Upper lobe of left lung (tissue), 6 donors: Measurements from ENCODE around the gene DELE1. TPM values are rescaled to one million over a fixed set of nuclear protein-coding genes. Genes with fewer than 3 reads are reported as not detected.
"Not testable (repeated sequence)": the region's sequence is repeated elsewhere in the genome, so short reads cannot be mapped to it uniquely, and the experiment has no call there.

Source experiments
- ATAC-seq, 2 donors: fragments of 200-7000 bp; cut with Tn5 transposase; one replicate each; pipeline ENCODE4 v1.9.1; 2022; ENCODE audit warnings: mild to moderate bottlenecking in 2 of 2, moderate library complexity in 2 of 2; ENCODE audit not compliant: low FRiP score in 2 of 2
- DNase-seq, 2 donors: peaks; one replicate each; pipeline ENCODE4 v3.0.0-alpha.2; 2019 to 2020
- H3K27ac ChIP-seq, 4 donors: fragments of 200-600 bp; sonication (generic); one replicate each; pipeline ENCODE4 v1.5.1; 2016 to 2019
- H3K27me3 ChIP-seq, 4 donors: fragments of 200-600 bp; sonication (generic); one replicate each; pipeline ENCODE4 v1.5.1; 2017 to 2019
- H3K36me3 ChIP-seq, 4 donors: fragments of 200-600 bp; sonication (generic); one replicate each; pipeline ENCODE4 v1.5.1; 2016 to 2019
- H3K4me1 ChIP-seq, 4 donors: fragments of 200-600 bp; sonication (generic); one replicate each; pipeline ENCODE4 v1.5.1; 2018 to 2019
- H3K4me3 ChIP-seq, 4 donors: fragments of 200-600 bp; sonication (generic); one replicate each; pipeline ENCODE4 v1.5.1; 2017 to 2019; ENCODE audit warnings: mild to moderate bottlenecking in 2 of 4, moderate library complexity in 1 of 4
- H3K9me3 ChIP-seq, 4 donors: fragments of 200-600 bp; sonication (generic); one replicate each; pipeline ENCODE4 v1.5.1; 2018 to 2019
- EP300 ChIP-seq, 4 donors: sonication (generic); formaldehyde crosslinking; IDR thresholded peaks; one replicate each; pipeline ENCODE4 v1.5.1; 2017; ENCODE audit warnings: antibody characterized with exemption in 4 of 4, control low read depth in 2 of 4
- POLR2A ChIP-seq, 4 donors: fragments of 450-650 bp; IDR thresholded peaks; one replicate each; pipeline ENCODE4 v1.5.1; 2016 to 2017; ENCODE audit warnings: antibody characterized with exemption in 4 of 4, mild to moderate bottlenecking in 2 of 4
- POLR2AphosphoS5 ChIP-seq, 2 donors: sonication (generic); formaldehyde crosslinking; IDR thresholded peaks; one replicate each; pipeline ENCODE4 v1.5.1; 2017; ENCODE audit warnings: antibody characterized with exemption in 2 of 2
- WGBS, 2 donors: methylation state at CpG; one replicate each; pipeline ENCODE4 v1.1.5; 2017 to 2018; 5-methylcytosine and 5-hydroxymethylcytosine counted together
- total RNA-seq, 6 donors: library from RNA; depleted of rRNA in 4 of 6; stranded (reverse); fragments of >200 nt in 4 of 6; gene quantifications; one replicate each; pipeline versions ENCODE4 v1.1.0 to v1.2.1, GENCODE V29; 2016 to 2021
- TF ChIP-seq, protein P1 (sequence below), 6 experiments: fragments of 450-650 bp in 4 of 6; fragments of 200-600 bp in 2 of 6; sonication (generic) in 2 of 6; IDR thresholded peaks; one replicate each; pipeline ENCODE4 v1.5.1; 2016 to 2019; ENCODE audit warnings: antibody characterized with exemption in 6 of 6
- donor health status: DM: no; HTN: no; CAD: no; lungs with moderate emphysema.
- donor health status: DM: no; HTN: yes; CAD: no; lungs with severe emphysema.

DELE1 gene
- total RNA-seq, 6 donors from 2014 or later = 59.4 to 151 (median 87.5) TPM

DNA sequence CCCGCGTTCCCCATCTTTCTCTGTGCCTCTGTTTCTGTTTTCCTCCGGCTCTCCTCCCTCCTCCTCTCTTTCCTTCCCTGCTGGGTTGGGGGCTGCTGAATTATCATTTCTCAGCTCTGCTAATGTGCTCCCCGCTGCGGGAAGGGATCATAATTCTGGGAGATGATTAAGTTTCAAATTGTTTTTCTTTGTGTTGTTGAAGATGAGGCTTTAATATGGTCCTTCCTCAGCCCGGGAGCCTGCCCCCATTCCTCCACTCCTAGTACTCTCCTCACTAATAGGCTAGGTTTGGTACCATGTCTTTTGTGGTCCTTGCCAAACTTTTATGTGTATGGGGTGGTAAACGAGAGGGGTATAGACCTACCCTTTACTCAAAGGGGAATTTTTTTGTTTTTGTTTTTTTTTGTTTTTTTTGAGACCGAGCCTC, 39.8 kb upstream of the DELE1 start:
- WGBS, 2 donors = 36 to 45% methylated on average over 8 of the region's 8 CpGs
- peaks cover 0 to 9% (median 3%) of the 10 kb centered on the region in 4 donors for H3K27me3 ChIP-seq

DNA sequence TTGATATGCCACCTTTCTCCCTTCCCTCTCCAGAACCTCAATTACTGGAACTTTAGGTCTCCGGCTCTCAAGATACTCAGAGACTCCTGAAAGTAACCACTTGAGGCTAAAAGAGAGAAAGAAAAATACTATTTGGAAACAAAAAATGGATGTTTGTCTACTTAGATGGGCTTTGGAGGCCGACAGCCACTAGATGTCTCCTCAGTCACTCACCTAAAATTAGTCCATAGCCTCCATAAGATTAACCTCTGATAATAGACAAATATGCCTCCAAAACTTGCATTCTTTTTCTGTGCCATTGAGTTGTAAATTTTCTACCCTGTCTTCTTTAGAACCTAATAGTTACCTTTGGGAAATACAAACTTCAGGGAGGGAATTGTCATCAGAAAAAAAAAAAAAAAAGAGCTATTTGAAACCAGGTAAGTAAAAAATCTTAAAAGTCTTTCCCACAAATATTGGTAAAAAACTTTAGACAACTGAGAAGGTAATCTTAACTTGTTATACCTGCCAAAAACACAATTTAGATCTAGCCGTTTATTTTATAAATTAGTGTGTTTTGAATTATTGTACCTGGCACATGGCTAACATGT, 34.3 kb upstream of the DELE1 start:
- H3K4me3 ChIP-seq = no peak overlapping the region
- no peaks in the 10 kb centered on the region for H3K4me1 ChIP-seq
- DNase-seq (no peak), ATAC-seq (no peak)
- H3K9me3 ChIP-seq = no peaks in the 10 kb centered on the region
- H3K27ac ChIP-seq = no peak overlapping the region
- H3K27me3 ChIP-seq = no peaks in the 10 kb centered on the region
- no peaks in the 10 kb centered on the region for H3K36me3 ChIP-seq
- TF ChIP-seq EP300 (IDR thresholded peaks at IDR 0.05) (no peak), POLR2A (IDR thresholded peaks at IDR 0.05) (no peak), POLR2AphosphoS5 (IDR thresholded peaks at IDR 0.05) (no peak)
- TF ChIP-seq, protein P1, sequence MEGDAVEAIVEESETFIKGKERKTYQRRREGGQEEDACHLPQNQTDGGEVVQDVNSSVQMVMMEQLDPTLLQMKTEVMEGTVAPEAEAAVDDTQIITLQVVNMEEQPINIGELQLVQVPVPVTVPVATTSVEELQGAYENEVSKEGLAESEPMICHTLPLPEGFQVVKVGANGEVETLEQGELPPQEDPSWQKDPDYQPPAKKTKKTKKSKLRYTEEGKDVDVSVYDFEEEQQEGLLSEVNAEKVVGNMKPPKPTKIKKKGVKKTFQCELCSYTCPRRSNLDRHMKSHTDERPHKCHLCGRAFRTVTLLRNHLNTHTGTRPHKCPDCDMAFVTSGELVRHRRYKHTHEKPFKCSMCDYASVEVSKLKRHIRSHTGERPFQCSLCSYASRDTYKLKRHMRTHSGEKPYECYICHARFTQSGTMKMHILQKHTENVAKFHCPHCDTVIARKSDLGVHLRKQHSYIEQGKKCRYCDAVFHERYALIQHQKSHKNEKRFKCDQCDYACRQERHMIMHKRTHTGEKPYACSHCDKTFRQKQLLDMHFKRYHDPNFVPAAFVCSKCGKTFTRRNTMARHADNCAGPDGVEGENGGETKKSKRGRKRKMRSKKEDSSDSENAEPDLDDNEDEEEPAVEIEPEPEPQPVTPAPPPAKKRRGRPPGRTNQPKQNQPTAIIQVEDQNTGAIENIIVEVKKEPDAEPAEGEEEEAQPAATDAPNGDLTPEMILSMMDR (IDR thresholded peaks at IDR 0.05) = no peak
- WGBS, 2 donors = 53 to 60% methylated on average over 3 of the region's 3 CpGs

More for the DNA sequence above, 39.8 kb upstream of the DELE1 start:
- H3K9me3 ChIP-seq = no peaks in the 10 kb centered on the region
- no peak overlapping the region for H3K27ac ChIP-seq
- no peak for ATAC-seq
- no peak for DNase-seq
- TF ChIP-seq POLR2AphosphoS5 (IDR thresholded peaks at IDR 0.05) = no peak
- no peak for TF ChIP-seq EP300 (IDR thresholded peaks at IDR 0.05)
- no peak for TF ChIP-seq POLR2A (IDR thresholded peaks at IDR 0.05)
- TF ChIP-seq, protein P1 (IDR thresholded peaks at IDR 0.05) = no peak
- no peak overlapping the region for H3K4me3 ChIP-seq
- no peaks in the 10 kb centered on the region for H3K36me3 ChIP-seq
- peaks cover 31 to 47% (median 36%) of the 10 kb centered on the region in 4 donors for H3K4me1 ChIP-seq

DNA sequence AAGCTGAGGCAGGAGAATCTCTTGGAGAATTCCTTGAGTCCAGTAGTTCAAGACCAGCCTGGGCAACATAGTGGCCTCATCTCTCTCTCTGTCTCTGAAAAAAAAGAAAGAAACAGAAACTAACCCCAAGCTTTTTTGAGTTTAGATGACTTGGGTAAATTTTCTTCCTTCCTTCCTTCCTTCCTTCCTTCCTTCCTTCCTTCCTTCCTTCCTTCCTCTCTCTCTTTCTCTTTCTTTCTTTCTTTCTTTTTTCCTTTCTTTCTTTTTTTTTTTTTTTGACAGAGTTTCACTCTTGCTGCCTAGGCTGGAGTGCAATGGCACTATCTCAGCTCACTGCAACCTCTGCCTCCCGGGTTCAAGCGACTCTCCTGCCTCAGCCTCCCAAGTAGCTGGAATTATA, 33.2 kb upstream of the DELE1 start:
- H3K27me3 ChIP-seq, H3K4me3 ChIP-seq, H3K4me1 ChIP-seq, DNase-seq, ATAC-seq, H3K36me3 ChIP-seq, H3K9me3 ChIP-seq, H3K27ac ChIP-seq: not testable (repeated sequence)
- WGBS, 2 donors = 75 to 83% methylated on average over 2 of the region's 2 CpGs

DNA sequence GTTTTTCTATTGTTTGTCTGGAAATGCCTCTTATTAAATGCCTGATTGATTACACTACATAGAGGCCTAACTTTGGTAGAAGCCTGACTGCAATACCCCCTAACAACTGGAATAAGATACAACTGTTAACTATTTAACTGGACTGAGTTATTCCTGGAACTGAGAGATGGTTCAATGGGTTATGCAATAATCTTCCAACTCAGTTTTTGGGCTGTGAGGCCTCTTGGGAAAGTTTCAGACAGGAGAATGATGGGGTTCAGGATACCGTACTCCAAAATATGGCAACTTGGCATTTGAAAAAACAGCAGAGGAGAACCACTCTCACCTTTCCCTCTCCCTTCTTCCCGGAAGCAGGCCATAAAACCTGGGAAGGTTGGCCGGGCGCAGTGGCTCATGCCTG, 26.2 kb upstream of the DELE1 start:
- ATAC-seq (no peak), DNase-seq (no peak)
- H3K9me3 ChIP-seq = no peaks in the 10 kb centered on the region
- no peak overlapping the region for H3K27ac ChIP-seq
- no peak for TF ChIP-seq POLR2AphosphoS5 (IDR thresholded peaks at IDR 0.05)
- TF ChIP-seq EP300 (IDR thresholded peaks at IDR 0.05) = no peak
- TF ChIP-seq POLR2A (IDR thresholded peaks at IDR 0.05) = no peak
- TF ChIP-seq, protein P1 (IDR thresholded peaks at IDR 0.05) = no peak
- H3K4me1 ChIP-seq = peaks cover 0 to 11% (median 5%) of the 10 kb centered on the region in 4 donors
- H3K27me3 ChIP-seq = no peaks in the 10 kb centered on the region
- WGBS, 2 donors = 92 to 95% methylated on average over 4 of the region's 4 CpGs
- H3K36me3 ChIP-seq = no peaks in the 10 kb centered on the region
- H3K4me3 ChIP-seq = no peak overlapping the region

DNA sequence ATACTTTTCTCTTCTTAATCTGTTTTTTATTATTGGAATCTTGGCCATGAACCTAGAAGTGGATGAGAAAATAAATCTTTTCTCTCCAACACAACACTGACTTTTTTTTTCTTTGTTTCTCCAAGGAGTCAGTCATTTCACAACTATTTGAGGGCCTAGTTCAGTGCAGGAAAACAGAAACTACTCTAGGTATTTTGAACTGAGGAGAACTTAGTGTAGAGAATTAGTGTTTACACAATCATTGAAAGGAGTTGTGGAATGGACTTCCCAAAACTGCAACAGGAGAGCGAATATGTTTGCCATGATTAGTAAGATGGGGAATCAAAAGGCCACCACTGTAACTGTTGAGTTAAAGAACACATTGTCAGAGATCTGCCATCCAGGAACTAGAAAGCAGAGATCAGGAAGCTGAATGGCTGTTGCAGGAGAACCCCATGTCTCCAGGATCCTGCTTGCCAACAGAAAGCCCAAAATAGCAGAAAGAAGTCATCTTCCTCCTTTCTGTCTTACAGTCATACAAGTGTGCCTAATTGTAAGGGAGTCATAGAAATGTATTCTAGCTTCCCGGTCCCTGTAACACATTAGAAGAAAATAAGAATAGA, 25.1 kb upstream of the DELE1 start:
- H3K27me3 ChIP-seq = no peaks in the 10 kb centered on the region
- TF ChIP-seq, protein P1 (IDR thresholded peaks at IDR 0.05) = no peak
- TF ChIP-seq POLR2AphosphoS5 (IDR thresholded peaks at IDR 0.05) = no peak
- no peak for TF ChIP-seq POLR2A (IDR thresholded peaks at IDR 0.05)
- no peak for TF ChIP-seq EP300 (IDR thresholded peaks at IDR 0.05)
- no peaks in the 10 kb centered on the region for H3K36me3 ChIP-seq
- H3K9me3 ChIP-seq = no peaks in the 10 kb centered on the region
- H3K27ac ChIP-seq = peak overlapping the region in 2 of 4 donors; percentile 12 to 37
- H3K4me3 ChIP-seq = no peak overlapping the region
- peaks cover 0 to 11% (median 5%) of the 10 kb centered on the region in 4 donors for H3K4me1 ChIP-seq
- WGBS, 2 donors = 49 to 53% methylated on average over 2 of the region's 2 CpGs
- DNase-seq (no peak), ATAC-seq (peak in 1 of 2 donors; percentile 29)
